ENCODE results near the gene HSF5. TPM values are rescaled to one million over a fixed set of nuclear protein-coding genes. Genes with fewer than 3 reads are reported as not detected.

The HSF5 gene
- total and polyA plus RNA-seq, 10 donors, result 0.57 to 1.7 (median 1.2) TPM

DNA sequence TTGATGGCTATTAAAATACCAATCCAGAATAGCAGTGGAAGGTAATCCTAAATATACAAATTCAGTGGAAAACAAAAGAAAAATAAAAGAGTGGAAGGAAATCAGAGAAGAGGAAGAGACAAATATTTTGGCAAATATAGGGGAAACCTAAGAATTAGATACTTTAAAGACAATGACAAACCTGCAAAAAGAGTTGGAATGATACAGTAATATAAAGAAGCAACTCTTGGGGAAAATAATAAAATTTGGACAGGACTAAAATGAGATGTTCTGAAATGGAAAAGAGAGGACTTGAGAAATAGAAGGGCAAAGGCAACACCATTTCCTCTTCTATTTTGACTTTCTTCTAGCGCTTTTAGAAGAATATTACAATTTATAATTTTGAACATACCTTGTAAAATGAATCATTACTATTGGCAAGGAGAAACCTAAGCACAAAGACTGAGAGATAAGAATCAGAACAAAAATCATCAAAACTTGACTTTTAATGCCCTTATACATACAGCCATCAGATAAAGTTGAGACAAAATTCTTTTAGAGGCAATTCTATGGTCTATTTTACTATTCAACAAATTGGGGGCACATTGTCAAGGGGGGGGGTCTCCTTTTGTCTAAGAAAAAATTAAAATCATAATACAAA, 76.0 kb downstream of the HSF5 start:
- Histone ChIP-seq H3K9me3 (no peaks in the 10 kb centered on the region), H3K36me3 (no peaks in the 10 kb centered on the region), H3K27me3 (replicated peaks in 1 of 7) (no peaks in the 10 kb centered on the region), H3K27ac (no peak overlapping the region), H3K4me1 (peaks cover 0 to 5% (median 3%) of the 10 kb centered on the region in 6 donors), H3K4me3 (no peak overlapping the region)
- intact Hi-C loops (cut with DNase I; ENCODE audit: low total_unique reads), result loop anchor here (10.0 kb wide), 1 partner anchor 97 kb away; no protein-coding TSS in a partner anchor
- TF ChIP-seq CTCF (IDR thresholded peaks at IDR 0.05 in 8 of 11, conservative IDR thresholded peaks at IDR 0.05 in 3 of 11) (no peak), POLR2AphosphoS5 (IDR thresholded peaks at IDR 0.05) (no peak)
- DNase-seq, result no peak
- WGBS, 5 donors, result 85 to 100% (median 92%) methylated on average over 1 of the region's 1 CpG

DNA sequence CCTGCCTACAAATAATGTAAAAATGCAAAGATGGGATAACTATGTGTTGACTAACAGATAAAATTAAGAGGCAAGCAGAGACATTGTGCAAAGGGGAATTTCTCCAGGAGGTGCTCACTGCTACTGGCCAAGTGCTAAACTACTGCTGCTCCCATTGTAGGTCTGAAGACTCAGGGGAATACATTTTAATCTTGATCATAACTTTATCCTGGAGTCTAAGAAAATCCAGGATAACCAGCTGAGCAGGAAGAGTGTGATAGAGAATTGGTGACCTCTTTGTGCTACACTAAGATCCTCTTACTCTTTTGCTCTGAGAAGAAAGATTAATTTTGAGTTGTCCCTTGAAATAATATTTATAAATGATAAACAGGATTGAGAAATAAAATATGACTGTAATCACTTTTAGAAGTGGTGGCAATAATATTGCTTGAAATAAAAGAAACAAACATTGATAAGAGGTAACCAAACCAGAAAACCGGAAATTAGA, 76.8 kb downstream of the HSF5 start:
- no peak overlapping the region for H3K27ac ChIP-seq
- H3K36me3 ChIP-seq, result no peaks in the 10 kb centered on the region
- no peaks in the 10 kb centered on the region for H3K4me1 ChIP-seq
- no peak for TF ChIP-seq POLR2A (IDR thresholded peaks at IDR 0.05)
- no peak for TF ChIP-seq POLR2AphosphoS5 (IDR thresholded peaks at IDR 0.05)
- no peak for TF ChIP-seq CTCF (IDR thresholded peaks at IDR 0.05 in 8 of 11, conservative IDR thresholded peaks at IDR 0.05 in 3 of 11)
- H3K4me3 ChIP-seq, result no peak overlapping the region
- intact Hi-C loops (cut with DNase I; ENCODE audit: low total_unique reads), result loop anchor here (10.0 kb wide), 1 partner anchor 97 kb away; no protein-coding TSS in a partner anchor
- DNase-seq, result no peak
- no peaks in the 10 kb centered on the region for H3K9me3 ChIP-seq
- no peaks in the 10 kb centered on the region for H3K27me3 ChIP-seq (replicated peaks in 1 of 7)
- 76 to 87% (median 84%) methylated on average over 1 of the region's 1 CpG for WGBS, 5 donors

GRCh38 chr17:58410714-58411407, 77.3 kb downstream of the HSF5 start:
- Histone ChIP-seq H3K27me3 (replicated peaks in 1 of 7) (no peaks in the 10 kb centered on the region), H3K36me3 (no peaks in the 10 kb centered on the region), H3K27ac (no peak overlapping the region), H3K4me3 (no peak overlapping the region), H3K9me3 (no peaks in the 10 kb centered on the region), H3K4me1 (no peaks in the 10 kb centered on the region)
- DNase-seq, result no peak
- intact Hi-C loops (cut with DNase I; ENCODE audit: low total_unique reads), result loop anchor here (10.0 kb wide), 1 partner anchor 96 kb away; no protein-coding TSS in a partner anchor
- TF ChIP-seq POLR2A (IDR thresholded peaks at IDR 0.05) (no peak), CTCF (IDR thresholded peaks at IDR 0.05 in 8 of 11, conservative IDR thresholded peaks at IDR 0.05 in 3 of 11) (no peak), POLR2AphosphoS5 (IDR thresholded peaks at IDR 0.05) (no peak)

DNA sequence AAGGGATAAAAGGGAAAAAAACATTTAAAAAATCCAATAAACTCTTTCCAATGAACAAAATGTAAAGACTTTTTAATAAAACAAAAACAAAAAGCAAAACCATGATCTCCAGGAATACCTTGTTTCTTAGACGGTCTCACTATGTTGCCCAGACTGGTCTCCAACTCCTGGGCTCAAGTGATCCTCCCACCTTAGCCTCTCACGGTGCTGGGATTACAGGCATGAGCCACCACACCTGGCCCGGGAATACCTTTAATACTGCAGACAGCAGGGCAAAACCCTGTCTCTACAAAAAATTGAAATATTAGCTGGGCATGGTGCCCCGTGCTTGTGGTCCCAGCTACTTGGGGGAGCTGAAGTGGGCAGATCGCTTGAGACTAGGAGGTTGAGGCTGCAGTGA, 78.8 kb downstream of the HSF5 start:
- DNase-seq, result no peak
- WGBS, 5 donors, result 86 to 94% (median 91%) methylated on average over 5 of the region's 5 CpGs
- H3K27me3 ChIP-seq (replicated peaks in 1 of 7), result no peaks in the 10 kb centered on the region
- TF ChIP-seq CTCF (IDR thresholded peaks at IDR 0.05 in 8 of 11, conservative IDR thresholded peaks at IDR 0.05 in 3 of 11) (no peak), POLR2A (IDR thresholded peaks at IDR 0.05) (no peak), POLR2AphosphoS5 (IDR thresholded peaks at IDR 0.05) (no peak)
- intact Hi-C loops (cut with DNase I; ENCODE audit: low total_unique reads), result no loop called here
- no peak overlapping the region for H3K4me3 ChIP-seq
- H3K27ac ChIP-seq, result no peak overlapping the region
- no peaks in the 10 kb centered on the region for H3K9me3 ChIP-seq
- H3K36me3 ChIP-seq, result no peaks in the 10 kb centered on the region
- no peaks in the 10 kb centered on the region for H3K4me1 ChIP-seq

Measured in spleen (tissue), 11 donors.